Medulla oblongata (tissue), 1 donor: Measurements from ENCODE around the gene ING4.

Source experiments
- DNase-seq: peaks from one replicate; pipeline ENCODE4 v3.0.0-alpha.2; 2015; ENCODE audit errors: extremely low spot score

ING4 gene

GRCh38 chr12:6635856-6636531, 26.9 kb downstream of the ING4 start, which contains the start of gene LPAR5:
Gene LPAR5, minus strand, starts transcription at chr12:6635959. Its CDS starts 14,711 bp downstream, at chr12:6621248.
- peak; percentile 62 for DNase-seq

- no peak for DNase-seq
These were observed 27.5 kb downstream of the ING4 start for GRCh38 chr12:6635375-6635855.

GRCh38 chr12:6632026-6632983, 30.6 kb downstream of the ING4 start:
- DNase-seq, result peak; percentile 77

GRCh38 chr12:6631549-6631961, 31.4 kb downstream of the ING4 start:
- no peak for DNase-seq

- DNase-seq, result no peak
These were observed 32.2 kb downstream of the ING4 start for GRCh38 chr12:6630736-6631135.

- DNase-seq, result no peak
These were observed 35.3 kb downstream of the ING4 start for GRCh38 chr12:6627616-6628015.

- DNase-seq, result no peak
These were observed 36.1 kb downstream of the ING4 start for GRCh38 chr12:6626654-6627283.

- no peak for DNase-seq
These were observed 42.0 kb downstream of the ING4 start for GRCh38 chr12:6620885-6621274.

GRCh38 chr12:6620137-6620884, 42.6 kb downstream of the ING4 start:
- no peak for DNase-seq

- no peak for DNase-seq
These were observed 44.3 kb downstream of the ING4 start for GRCh38 chr12:6618483-6619225.

GRCh38 chr12:6615802-6616201, 47.1 kb downstream of the ING4 start:
- no peak for DNase-seq

GRCh38 chr12:6614513-6615172, 48.3 kb downstream of the ING4 start:
- DNase-seq, result no peak

GRCh38 chr12:6613776-6614512, 49.0 kb downstream of the ING4 start:
- DNase-seq, result peak; percentile 99

GRCh38 chr12:6613015-6613775, 49.7 kb downstream of the ING4 start:
- DNase-seq, result peak; percentile 93

- DNase-seq, result no peak
These were observed 50.3 kb downstream of the ING4 start for GRCh38 chr12:6612652-6613014.

GRCh38 chr12:6612247-6612646, 50.7 kb downstream of the ING4 start:
- no peak for DNase-seq

GRCh38 chr12:6608592-6609281, 54.2 kb downstream of the ING4 start:
- no peak for DNase-seq
